Hematopoietic multipotent progenitor cell treated with erythropoietin and hydrocortisone succinate and interleukin-3 and kit ligand, for 6 days (in vitro differentiated cells): ENCODE measurements around the gene AIFM3.
"Not testable (repeated sequence)": the region's sequence is repeated elsewhere in the genome, so short reads cannot be mapped to it uniquely, and the experiment has no call there.

Source experiments
- DNase-seq: peaks from one replicate; pipeline ENCODE4 v3.0.0-alpha.2; 2015

AIFM3 gene

DNA sequence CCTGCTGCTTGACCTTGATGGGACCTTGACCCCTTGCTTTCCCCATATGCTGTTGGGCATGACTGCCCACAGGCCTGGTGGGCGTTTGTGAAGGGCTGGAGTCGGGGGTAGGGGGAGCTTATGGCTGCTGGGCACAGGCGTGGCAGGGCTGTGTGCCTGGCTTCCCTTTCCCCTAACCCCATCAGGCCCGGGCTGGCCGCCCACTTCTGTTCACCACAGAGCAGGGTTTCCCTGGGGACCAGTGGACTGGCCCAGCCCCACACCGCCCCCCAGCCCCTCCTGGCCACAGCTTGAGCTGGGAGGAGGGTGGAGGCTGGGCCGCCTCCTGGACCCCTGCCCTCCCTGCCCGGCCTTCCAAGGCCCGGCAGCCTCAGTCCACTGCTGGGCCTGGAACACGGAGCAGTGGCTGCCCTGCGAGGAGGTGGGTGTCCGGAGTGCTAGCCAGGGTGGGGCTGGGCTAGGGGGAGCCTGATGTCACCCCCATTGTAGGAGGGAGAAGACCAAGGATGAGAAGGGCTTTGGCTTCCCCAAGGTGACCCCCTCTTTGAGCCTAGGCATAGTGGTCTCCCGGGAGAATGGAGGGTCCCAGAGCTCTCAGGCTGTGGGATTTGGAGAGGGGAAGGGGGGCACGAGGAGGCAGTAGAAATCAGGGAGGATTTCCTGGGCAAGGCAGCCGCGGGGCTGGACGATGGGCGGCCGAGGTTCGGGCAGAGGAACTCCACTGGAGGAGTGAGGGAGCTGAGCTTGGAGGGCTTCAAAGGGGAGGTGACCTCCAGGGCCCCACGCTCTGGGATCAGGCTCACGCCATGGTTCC lies at the start of gene AIFM3:
Gene AIFM3 (plus strand): TSS at position 373 of the 814 bp plus-strand sequence. CDS start 690 bp downstream, outside the sequence.
- no peak for DNase-seq

GRCh38 chr22:20918663-20919218 lies 48.3 kb upstream of the AIFM3 start:
- DNase-seq: peak; percentile 38

DNA sequence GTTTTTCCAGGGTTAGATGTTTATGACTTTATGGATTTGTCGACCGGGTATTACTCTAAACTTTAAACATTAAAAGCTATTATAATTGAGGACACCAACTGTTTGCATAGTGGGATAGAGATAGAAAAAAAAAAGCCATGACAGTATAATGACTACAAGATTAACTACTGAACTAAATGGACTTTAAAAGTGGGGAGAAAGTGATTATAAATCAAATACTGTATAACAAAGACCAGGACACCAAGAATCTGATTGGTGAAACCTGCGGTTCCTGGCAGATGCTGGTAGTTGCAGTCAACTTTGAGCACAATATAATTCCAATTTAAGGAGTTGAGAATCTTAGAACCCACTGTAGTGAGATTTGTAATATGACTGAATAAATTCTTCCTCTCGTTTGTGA lies 47.3 kb upstream of the AIFM3 start:
- DNase-seq: no peak

- DNase-seq: no peak
Observed at GRCh38 chr22:20920881-20921203, 46.2 kb upstream of the AIFM3 start.

DNA sequence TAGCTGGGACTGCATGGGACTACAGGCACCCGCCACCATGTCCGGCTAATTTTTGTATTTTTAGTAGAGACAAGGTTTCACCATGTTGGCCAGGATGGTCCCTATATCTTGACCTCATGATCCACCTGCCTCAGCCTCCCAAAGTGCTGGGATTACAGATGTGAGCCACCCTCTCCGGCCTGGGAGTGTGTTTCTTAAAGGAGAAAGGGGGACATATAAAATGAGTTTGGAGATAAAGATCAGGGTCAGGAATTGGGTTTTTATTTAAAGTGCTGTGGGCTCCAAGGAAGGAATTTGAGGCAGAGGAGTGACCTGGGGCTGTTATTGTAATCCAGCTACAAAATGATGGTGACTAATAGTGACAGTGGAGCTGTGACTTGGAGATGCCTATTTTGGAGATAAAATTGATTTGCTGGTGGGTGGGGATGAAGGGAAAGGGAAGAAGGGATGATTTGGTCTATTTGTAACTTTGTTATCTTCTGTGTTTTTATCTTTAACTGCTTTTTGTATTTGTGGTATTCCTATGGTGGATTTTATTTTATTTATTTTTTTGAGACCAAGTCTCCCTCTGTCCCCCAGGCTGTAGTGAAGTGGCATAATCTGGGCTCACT lies 44.8 kb upstream of the AIFM3 start:
- no peak for DNase-seq

DNA sequence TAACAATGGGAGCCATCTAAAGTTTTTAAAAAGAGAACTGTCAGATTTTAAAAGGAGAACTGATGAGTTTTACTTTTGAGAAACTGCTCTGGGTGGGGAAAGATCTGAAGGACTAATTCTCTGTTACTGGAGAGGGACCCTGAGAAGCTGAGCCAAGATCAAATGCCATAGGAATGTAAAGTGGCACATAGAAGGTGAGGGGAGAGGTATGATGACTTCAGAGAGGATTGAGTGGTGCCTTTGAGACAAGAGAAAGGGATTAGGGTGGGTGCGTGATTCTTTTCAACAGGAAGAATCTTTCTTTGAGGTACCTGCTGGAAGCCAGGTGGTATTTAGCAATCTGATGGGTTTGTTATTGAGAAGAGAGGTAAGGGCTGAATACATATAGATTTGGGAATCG lies 40.8 kb upstream of the AIFM3 start:
- no peak for DNase-seq

- no peak for DNase-seq
Observed at GRCh38 chr22:20927940-20928572, 39.0 kb upstream of the AIFM3 start.

GRCh38 chr22:20928573-20928967 lies 38.5 kb upstream of the AIFM3 start:
- DNase-seq: no peak

- no peak for DNase-seq
Observed at GRCh38 chr22:20930004-20930403, 37.1 kb upstream of the AIFM3 start.

DNA sequence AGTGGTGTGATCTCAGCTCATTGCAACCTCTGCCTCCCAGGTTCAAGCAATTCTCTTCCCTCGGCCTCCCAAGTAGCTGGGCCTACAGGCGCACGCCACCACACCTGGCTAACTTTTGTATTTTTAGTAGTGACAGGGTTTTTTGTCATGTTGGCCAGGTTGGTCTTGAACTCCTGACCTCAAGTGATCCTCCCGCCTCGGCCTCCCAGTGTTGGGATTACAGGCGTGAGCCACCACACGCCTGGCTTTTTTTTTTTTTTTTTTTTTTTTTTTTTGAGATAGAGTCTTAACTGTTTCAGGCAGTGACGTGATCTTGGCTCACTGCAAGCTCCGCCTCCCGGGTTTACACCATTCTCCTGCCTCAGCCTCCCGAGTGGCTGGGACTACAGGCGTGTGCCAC lies 36.6 kb upstream of the AIFM3 start:
- not testable (repeated sequence) for DNase-seq

DNA sequence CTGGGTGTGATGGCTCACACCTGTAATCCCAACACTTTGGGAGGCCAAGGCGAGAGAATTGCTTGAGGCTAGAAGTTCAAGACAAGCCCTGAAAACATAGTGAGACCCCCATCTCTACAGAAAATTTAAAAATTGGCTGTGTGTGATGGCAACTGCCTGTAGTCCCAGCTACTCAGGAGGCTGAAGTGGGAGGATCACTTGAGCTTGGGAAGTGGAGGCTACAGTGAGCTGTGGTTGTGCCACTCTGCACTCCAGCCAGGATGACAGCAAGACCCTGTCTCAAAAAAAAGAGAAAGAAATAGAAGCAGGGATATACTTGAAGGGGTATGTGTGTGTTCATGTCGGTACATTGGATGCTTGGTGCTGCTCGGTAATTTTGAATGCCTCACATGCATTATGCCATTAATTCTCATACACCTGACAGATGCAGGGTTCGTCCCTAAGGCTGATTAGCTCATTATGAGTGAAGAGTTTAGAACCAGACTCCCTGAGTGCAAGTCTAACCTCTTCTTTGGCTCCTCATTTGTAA lies 35.9 kb upstream of the AIFM3 start:
- DNase-seq: no peak

- no peak for DNase-seq
Observed at GRCh38 chr22:20933910-20934309, 33.1 kb upstream of the AIFM3 start.

DNA sequence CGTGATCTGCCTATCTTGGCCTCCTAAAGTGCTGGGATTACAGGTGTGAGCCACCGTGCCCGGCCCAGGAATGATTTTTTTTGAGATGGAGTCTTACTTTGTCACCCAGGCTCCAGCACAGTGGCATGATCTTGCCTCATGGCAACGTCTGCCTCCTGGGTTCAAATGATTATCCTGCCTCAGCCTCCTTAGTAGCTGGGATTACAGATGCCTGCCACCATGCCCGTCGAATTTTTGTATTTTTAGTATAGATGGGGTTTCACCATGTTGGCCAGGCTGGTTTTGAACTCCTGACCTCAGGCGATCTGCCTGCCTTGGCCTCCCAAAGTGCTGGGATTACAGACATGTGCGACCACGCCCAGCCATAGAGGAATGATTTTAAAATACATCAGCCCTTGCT lies 32.0 kb upstream of the AIFM3 start:
- DNase-seq: not testable (repeated sequence)

DNA sequence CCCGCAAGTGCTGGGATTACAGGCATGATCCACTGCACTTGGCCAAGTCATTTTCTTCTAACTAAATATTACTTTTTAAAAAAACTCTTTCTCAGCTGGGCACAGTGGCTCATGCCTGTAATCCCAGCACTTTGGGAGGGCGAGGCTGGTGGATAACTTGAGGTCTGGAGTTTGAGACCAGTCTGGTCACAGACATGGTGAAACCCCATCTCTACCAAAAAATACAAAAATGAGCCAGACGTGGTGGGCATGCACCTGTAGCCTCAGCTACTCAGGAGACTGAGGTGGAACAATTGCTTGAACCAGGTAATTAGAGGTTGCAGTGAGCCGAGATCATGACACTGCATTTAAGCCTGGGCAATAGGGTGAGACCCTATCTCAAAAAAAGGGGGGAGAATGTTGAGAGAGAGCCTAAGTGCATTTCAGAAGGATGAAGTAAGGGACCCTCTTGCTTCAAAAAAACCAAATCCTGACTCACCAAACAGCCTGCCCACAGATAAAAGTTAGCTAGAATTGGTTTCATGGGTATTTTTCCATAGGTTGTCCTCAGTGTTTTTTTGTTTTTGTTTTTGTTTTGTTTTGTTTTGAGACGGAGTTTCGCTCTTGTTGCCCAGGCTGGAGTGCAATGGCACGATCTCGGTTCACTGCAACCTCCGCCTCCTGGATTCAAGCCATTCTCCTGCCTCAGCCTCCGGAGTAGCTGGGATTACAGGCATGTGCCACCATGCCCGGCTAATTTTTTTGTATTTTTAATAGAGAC lies 31.1 kb upstream of the AIFM3 start:
- not testable (repeated sequence) for DNase-seq

DNA sequence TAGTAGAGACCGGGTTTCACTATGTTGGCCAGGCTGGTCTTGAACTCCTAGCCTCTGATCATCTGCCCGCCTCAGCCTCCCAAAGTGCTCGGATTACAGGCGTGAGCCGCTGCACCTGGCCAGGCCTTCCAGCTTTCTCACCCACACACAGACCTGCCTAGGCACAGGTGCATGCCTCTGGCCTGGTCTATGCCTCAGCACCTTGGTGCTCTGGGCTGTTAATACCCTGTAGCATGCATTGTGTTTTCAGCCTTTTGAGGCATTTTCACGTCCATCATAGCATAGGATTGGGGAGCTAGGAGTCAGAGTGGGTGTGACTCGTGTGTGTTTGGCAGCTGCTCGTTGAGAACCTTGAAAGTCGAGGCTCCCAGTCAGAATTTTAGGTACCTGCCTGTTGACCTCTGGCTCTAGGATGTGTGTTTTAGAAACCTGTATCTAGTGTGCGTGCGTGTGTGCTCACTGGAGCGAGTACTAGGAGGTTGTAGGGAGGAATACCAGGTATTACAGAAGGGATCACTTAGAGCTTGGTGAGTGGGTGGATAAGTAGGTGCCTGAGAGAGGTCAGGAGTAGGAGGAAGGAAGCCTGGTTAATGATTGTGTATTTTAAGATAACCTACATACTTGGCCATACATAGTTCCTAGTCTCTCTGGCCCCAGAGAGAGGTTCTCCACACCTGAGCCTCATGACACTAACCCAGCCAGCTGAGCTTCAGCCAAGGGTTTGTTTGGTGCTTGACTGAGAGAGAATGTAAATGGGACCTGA lies 29.8 kb upstream of the AIFM3 start:
- no peak for DNase-seq

DNA sequence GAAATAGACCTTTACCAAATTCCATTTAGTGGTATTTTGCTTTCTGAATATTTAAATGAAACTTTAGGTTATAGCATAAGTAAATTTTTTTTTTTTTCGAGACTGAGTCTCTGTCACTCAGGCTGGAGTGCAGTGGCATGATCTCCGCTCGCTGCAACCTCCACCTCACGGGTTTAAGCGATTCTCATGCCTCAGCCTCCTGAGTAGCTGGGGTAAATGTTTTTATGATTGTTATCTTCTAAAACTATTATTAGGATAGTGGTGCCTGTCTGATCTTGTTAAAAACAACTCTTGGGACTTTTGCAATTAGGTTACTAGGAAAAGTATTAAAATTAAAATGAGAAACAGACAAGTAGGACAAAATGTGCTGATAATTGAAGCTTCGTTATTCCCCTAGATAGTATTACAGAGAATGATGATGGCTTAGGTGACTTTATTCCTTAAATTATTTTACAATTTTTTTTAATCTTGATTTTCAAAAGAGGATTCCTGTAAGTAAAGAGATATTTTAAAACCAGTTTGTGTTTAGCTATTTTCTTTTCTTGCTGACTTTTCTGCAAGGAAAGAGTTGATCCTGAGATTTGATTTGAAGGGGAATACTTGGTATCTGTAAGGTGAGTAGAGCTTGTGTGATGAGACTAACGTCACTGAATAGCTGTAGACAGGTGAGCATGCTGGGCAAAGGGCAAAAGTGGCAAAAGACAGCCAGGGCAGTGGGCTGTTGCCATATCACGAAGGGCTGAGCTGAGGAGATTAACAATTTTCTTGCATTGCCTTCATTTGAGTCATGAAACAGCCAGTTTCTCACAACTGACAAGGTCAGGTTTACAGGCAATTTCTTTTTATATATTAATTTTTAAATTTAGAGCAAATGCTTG lies 29.0 kb upstream of the AIFM3 start:
- no peak for DNase-seq

DNA sequence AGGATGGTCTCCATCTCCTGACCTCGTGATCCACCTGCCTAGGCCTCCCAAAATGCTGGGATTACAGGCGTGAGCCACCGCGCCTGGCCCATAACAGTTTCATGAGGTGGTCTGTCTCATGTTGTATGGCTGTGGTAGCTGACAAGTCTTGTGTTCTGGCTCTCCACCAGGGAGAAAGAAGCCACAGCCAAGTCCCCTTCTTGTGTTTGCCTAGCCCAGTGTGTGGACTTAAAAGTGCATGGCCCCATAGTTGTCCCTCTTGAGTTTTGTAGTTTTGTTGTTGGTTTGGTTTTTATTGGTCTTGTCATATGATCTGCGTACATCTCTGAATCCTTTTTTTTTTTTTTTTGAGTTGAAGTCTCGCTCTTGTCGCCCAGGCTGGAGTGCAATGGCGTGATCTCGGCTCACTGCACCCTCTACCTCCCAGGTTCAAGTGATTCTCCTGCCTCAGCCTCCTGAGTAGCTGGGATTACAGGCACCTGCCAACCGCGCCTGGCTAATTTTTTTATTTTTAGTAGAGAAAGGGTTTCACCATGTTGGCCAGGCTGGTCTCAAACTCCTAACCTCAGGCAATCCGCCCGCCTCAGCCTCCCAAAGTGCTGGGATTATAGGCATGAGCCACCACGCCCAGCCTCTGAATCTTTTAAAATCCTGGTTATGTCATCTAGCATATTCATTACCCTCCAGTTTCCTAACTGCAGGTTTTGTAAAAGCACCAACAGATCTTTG lies 27.4 kb upstream of the AIFM3 start:
- DNase-seq: not testable (repeated sequence)

DNA sequence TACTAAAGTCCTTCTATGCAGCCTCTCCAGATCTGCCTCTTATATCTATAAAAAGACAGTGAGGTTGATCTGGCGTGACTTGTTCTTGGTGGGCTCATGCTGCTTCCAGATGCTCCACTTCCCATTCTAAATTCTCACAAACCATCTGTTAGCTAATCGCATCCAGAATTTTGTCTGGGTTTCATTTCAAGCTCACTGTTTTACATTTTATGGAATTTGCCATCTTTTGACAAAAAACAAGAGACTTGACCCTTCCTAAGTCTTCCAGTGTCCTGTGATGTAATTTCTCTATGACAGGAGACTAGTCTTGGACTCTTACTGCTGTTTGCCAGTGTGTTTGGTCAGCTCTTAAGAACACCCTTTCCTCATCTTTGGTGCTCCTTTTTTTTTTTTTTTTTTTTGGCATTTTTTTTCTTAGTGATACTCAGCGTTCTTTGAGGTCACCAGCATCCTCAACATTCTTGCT lies 26.8 kb upstream of the AIFM3 start:
- DNase-seq: no peak

GRCh38 chr22:20940904-20941385 lies 26.1 kb upstream of the AIFM3 start:
- no peak for DNase-seq
